ENCODE data around the gene KCNK6. TPM values are rescaled to one million over a fixed set of nuclear protein-coding genes. Genes with fewer than 3 reads are reported as not detected.

The KCNK6 gene
- total and polyA plus RNA-seq, 2 donors from 2014 or later, result 2.2 to 7.2 TPM

- no peak for FAIRE-seq
Measured at GRCh38 chr19:38308926-38309614, 10.6 kb upstream of the KCNK6 start.

GRCh38 chr19:38309615-38310278, 9.9 kb upstream of the KCNK6 start:
- no peak for TF ChIP-seq CTCF (IDR thresholded peaks at IDR 0.05; ENCODE audit: borderline replicate concordance, extremely low read depth, insufficient read depth)
- no peak overlapping the region for H3K9ac ChIP-seq (ENCODE audit: low read length in 3 of 3)
- H3K27me3 ChIP-seq (ENCODE audit: control insufficient read depth, insufficient read depth, low read length), result no peaks in the 10 kb centered on the region
- FAIRE-seq (no peak), DNase-seq (no peak)
- H3K4me1 ChIP-seq (ENCODE audit: control insufficient read depth in 2 of 3, insufficient read depth in 2 of 3, low read depth in 1 of 3, low read length in 3 of 3), result no peaks in the 10 kb centered on the region
- intact Hi-C loops (cut with DNase I), result no loop called here
- no peak overlapping the region for H3K27ac ChIP-seq (ENCODE audit: low read depth in 2 of 2, low read length in 2 of 2)
- no peaks in the 10 kb centered on the region for H3K9me3 ChIP-seq (ENCODE audit: control insufficient read depth in 2 of 3, insufficient read depth in 1 of 3, low read length in 3 of 3)
- H3K36me3 ChIP-seq (ENCODE audit: control insufficient read depth in 2 of 3, insufficient read depth in 3 of 3, low read length in 3 of 3), result peaks cover 0 to 8% (median 5%) of the 10 kb centered on the region in 3 donors
- H3K4me3 ChIP-seq (ENCODE audit: low read length in 3 of 3), result no peak overlapping the region

More at GRCh38 chr19:38308926-38309614, 10.6 kb upstream of the KCNK6 start:
- DNase-seq, result no peak
- TF ChIP-seq CTCF (IDR thresholded peaks at IDR 0.05; ENCODE audit: borderline replicate concordance, extremely low read depth, insufficient read depth), result no peak
- Histone ChIP-seq H3K36me3 (ENCODE audit: control insufficient read depth in 2 of 3, insufficient read depth in 3 of 3, low read length in 3 of 3) (peaks cover 0 to 8% (median 5%) of the 10 kb centered on the region in 3 donors), H3K27me3 (ENCODE audit: control insufficient read depth, insufficient read depth, low read length) (no peaks in the 10 kb centered on the region), H3K27ac (ENCODE audit: low read depth in 2 of 2, low read length in 2 of 2) (no peak overlapping the region), H3K4me3 (ENCODE audit: low read length in 3 of 3) (no peak overlapping the region), H3K4me1 (ENCODE audit: control insufficient read depth in 2 of 3, insufficient read depth in 2 of 3, low read depth in 1 of 3, low read length in 3 of 3) (no peaks in the 10 kb centered on the region), H3K9ac (ENCODE audit: low read length in 3 of 3) (no peak overlapping the region), H3K9me3 (ENCODE audit: control insufficient read depth in 2 of 3, insufficient read depth in 1 of 3, low read length in 3 of 3) (no peaks in the 10 kb centered on the region)
- intact Hi-C loops (cut with DNase I), result no loop called here

GRCh38 chr19:38310279-38310670, 9.4 kb upstream of the KCNK6 start:
- TF ChIP-seq CTCF (IDR thresholded peaks at IDR 0.05; ENCODE audit: borderline replicate concordance, extremely low read depth, insufficient read depth), result no peak
- no peak for DNase-seq
- no peak overlapping the region for H3K9ac ChIP-seq (ENCODE audit: low read length in 3 of 3)
- H3K36me3 ChIP-seq (ENCODE audit: control insufficient read depth in 2 of 3, insufficient read depth in 3 of 3, low read length in 3 of 3), result peaks cover 0 to 8% (median 5%) of the 10 kb centered on the region in 3 donors
- H3K9me3 ChIP-seq (ENCODE audit: control insufficient read depth in 2 of 3, insufficient read depth in 1 of 3, low read length in 3 of 3), result no peaks in the 10 kb centered on the region
- H3K4me3 ChIP-seq (ENCODE audit: low read length in 3 of 3), result no peak overlapping the region
- H3K27me3 ChIP-seq (ENCODE audit: control insufficient read depth, insufficient read depth, low read length), result no peaks in the 10 kb centered on the region
- H3K4me1 ChIP-seq (ENCODE audit: control insufficient read depth in 2 of 3, insufficient read depth in 2 of 3, low read depth in 1 of 3, low read length in 3 of 3), result peaks cover 0 to 2% (median 0%) of the 10 kb centered on the region in 3 donors
- H3K27ac ChIP-seq (ENCODE audit: low read depth in 2 of 2, low read length in 2 of 2), result no peak overlapping the region
- no peak for FAIRE-seq
- intact Hi-C loops (cut with DNase I), result no loop called here

Data from kidney (tissue), 14 donors.